Activated B cell treated with CpG ODN at 0.5 μM for 24 hours (primary cell): ENCODE results near the gene ARHGAP15. TPM values are rescaled to one million over a fixed set of nuclear protein-coding genes. Genes with fewer than 3 reads are reported as not detected.

Experiments
- ATAC-seq: fragments of 200-7000 bp; cut with Tn5 transposase; one replicate; pipeline ENCODE4 v1.10.0; 2021; ENCODE audit warnings: low read depth, mild to moderate bottlenecking, moderate library complexity
- CTCF ChIA-PET: fragments of 350-600 bp; sonication (Branson Sonifier 250); formaldehyde crosslinking; loops from one replicate; lab custom pipeline; 2021; ENCODE audit warnings: antibody characterized with exemption; lab: Charles Lee
- POLR2A ChIA-PET: fragments of 350-600 bp; sonication (Branson Sonifier 250); formaldehyde crosslinking; loops from one replicate; lab custom pipeline; 2021; ENCODE audit warnings: antibody characterized with exemption; lab: Charles Lee
- DNase-seq: peaks from one replicate; pipeline ENCODE4 v3.0.0; 2022
- H3K27ac Mint-ChIP-seq: one replicate; pipeline ENCODE4 v1.8.0; 2020; ENCODE audit warnings: mixed read lengths
- H3K27me3 Mint-ChIP-seq: one replicate; pipeline ENCODE4 v1.8.0; 2021; ENCODE audit warnings: mixed read lengths
- H3K36me3 Mint-ChIP-seq: one replicate; pipeline ENCODE4 v1.8.0; 2021; ENCODE audit warnings: low read depth, mixed read lengths
- H3K4me1 Mint-ChIP-seq: one replicate; pipeline ENCODE4 v1.8.0; 2021; ENCODE audit warnings: mixed read lengths
- H3K4me3 Mint-ChIP-seq: one replicate; pipeline ENCODE4 v1.8.0; 2020; ENCODE audit warnings: mild to moderate bottlenecking, mixed read lengths
- H3K9me3 Mint-ChIP-seq: one replicate; pipeline ENCODE4 v1.8.0; 2020; ENCODE audit warnings: mixed read lengths
- CTCF ChIP-seq: fragments of 200-600 bp; IDR thresholded peaks from one replicate; pipeline ENCODE4 v1.8.0; 2022; ENCODE audit warnings: antibody characterized with exemption, mild to moderate bottlenecking
- intact Hi-C: fragments of 100-400 bp; cut with micrococcal nuclease; formaldehyde crosslinking; loops from one replicate; pipeline ENCODE4 v1.15.1; 2024
- total RNA-seq: library from RNA; stranded (reverse); gene quantifications from 2 replicates; pipeline ENCODE4 v1.2.3, GENCODE V29; 2022

The ARHGAP15 gene
- total RNA-seq, 1 donor from 2014 or later, result 112 TPM

DNA sequence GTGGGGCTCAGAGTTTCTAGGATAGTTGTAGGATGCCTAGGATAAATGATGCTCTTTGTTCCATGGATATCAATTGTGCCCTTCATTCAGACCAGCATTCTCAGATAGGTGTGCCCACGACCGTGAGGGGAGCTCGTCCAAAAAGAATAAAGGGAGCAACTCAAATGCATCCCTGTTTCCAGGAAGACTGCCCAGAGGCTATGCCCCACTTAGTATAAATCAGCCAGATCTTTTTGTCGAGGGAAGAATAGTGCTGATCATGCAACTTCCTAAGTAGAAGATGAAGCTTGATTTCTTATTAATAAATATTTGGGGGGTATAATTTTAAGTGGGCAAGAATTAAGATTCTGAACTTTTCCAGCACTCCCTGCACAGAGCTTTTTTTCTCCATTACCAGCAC, 450.2 kb downstream of the ARHGAP15 start:
- Mint-ChIP-seq H3K4me3 (no peak overlapping the region), H3K36me3 (peaks cover 50% of the 10 kb centered on the region), H3K27ac (no peak overlapping the region), H3K27me3 (no peaks in the 10 kb centered on the region), H3K9me3 (no peaks in the 10 kb centered on the region), H3K4me1 (no peaks in the 10 kb centered on the region)
- DNase-seq (no peak), ATAC-seq (no peak)
- ChIA-PET CTCF (no interaction called here), POLR2A (no interaction called here)
- no peak for TF ChIP-seq CTCF
- intact Hi-C loops, result no loop called here

DNA sequence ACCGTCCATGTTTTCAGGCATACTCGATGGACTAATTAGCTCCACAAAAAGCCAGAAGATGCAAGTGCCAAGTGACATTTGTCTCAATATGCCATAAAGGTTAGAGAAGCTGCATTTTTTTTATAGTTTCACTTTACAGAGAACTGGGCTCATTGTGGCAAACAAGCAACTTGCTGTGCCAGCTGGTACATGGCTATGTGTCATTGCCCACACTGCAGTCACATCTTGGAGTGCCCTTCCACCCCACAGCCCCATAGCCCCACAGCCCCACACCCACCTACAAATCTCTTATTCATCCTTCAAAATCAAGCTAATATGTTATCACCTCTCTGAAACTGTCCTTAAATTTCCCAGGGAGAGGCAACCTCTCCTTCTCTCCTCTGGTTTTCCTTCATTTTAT, 451.9 kb downstream of the ARHGAP15 start:
- no peaks in the 10 kb centered on the region for H3K27me3 Mint-ChIP-seq
- CTCF ChIA-PET, result no interaction called here
- no peak for ATAC-seq
- peaks cover 58% of the 10 kb centered on the region for H3K36me3 Mint-ChIP-seq
- no peak for TF ChIP-seq CTCF
- no peaks in the 10 kb centered on the region for H3K4me1 Mint-ChIP-seq
- intact Hi-C loops, result no loop called here
- no peak overlapping the region for H3K4me3 Mint-ChIP-seq
- H3K27ac Mint-ChIP-seq, result no peak overlapping the region
- POLR2A ChIA-PET, result interaction anchor here (1.1 kb wide), 1 partner anchor 9 kb away, joined by 3 read pairs; no protein-coding TSS in a partner anchor
- no peak for DNase-seq
- peaks cover 4% of the 10 kb centered on the region for H3K9me3 Mint-ChIP-seq

GRCh38 chr2:143582046-143582747, 453.0 kb downstream of the ARHGAP15 start:
- DNase-seq (no peak), ATAC-seq (no peak)
- H3K9me3 Mint-ChIP-seq, result peaks cover 4% of the 10 kb centered on the region
- ChIA-PET POLR2A (interaction anchor here (1.1 kb wide), 1 partner anchor 10 kb away, joined by 3 read pairs; no protein-coding TSS in a partner anchor), CTCF (no interaction called here)
- H3K4me3 Mint-ChIP-seq, result no peak overlapping the region
- H3K27me3 Mint-ChIP-seq, result no peaks in the 10 kb centered on the region
- peaks cover 5% of the 10 kb centered on the region for H3K4me1 Mint-ChIP-seq
- no peak overlapping the region for H3K27ac Mint-ChIP-seq
- H3K36me3 Mint-ChIP-seq, result peaks cover 60% of the 10 kb centered on the region
- no peak for TF ChIP-seq CTCF
- intact Hi-C loops, result no loop called here

- ATAC-seq (no peak), DNase-seq (no peak)
- Mint-ChIP-seq H3K36me3 (peaks cover 72% of the 10 kb centered on the region), H3K4me3 (no peak overlapping the region), H3K9me3 (peaks cover 4% of the 10 kb centered on the region), H3K4me1 (peaks cover 16% of the 10 kb centered on the region), H3K27ac (no peak overlapping the region), H3K27me3 (no peaks in the 10 kb centered on the region)
- TF ChIP-seq CTCF, result no peak
- POLR2A ChIA-PET, result no interaction called here
- CTCF ChIA-PET, result no interaction called here
- intact Hi-C loops, result loop anchor here (1.0 kb wide), 1 partner anchor 8 kb away; no protein-coding TSS in a partner anchor
Measured at GRCh38 chr2:143584936-143585335, 455.7 kb downstream of the ARHGAP15 start.

GRCh38 chr2:143586119-143586518, 456.9 kb downstream of the ARHGAP15 start:
- Mint-ChIP-seq H3K36me3 (peaks cover 69% of the 10 kb centered on the region), H3K9me3 (peaks cover 4% of the 10 kb centered on the region), H3K4me1 (peaks cover 16% of the 10 kb centered on the region), H3K27ac (no peak overlapping the region), H3K27me3 (no peaks in the 10 kb centered on the region), H3K4me3 (no peak overlapping the region)
- intact Hi-C loops, result no loop called here
- ChIA-PET CTCF (no interaction called here), POLR2A (no interaction called here)
- ATAC-seq, result no peak
- no peak for TF ChIP-seq CTCF
- DNase-seq, result no peak
